Measurements from ENCODE around the gene TRPM4.

TRPM4 gene

DNA sequence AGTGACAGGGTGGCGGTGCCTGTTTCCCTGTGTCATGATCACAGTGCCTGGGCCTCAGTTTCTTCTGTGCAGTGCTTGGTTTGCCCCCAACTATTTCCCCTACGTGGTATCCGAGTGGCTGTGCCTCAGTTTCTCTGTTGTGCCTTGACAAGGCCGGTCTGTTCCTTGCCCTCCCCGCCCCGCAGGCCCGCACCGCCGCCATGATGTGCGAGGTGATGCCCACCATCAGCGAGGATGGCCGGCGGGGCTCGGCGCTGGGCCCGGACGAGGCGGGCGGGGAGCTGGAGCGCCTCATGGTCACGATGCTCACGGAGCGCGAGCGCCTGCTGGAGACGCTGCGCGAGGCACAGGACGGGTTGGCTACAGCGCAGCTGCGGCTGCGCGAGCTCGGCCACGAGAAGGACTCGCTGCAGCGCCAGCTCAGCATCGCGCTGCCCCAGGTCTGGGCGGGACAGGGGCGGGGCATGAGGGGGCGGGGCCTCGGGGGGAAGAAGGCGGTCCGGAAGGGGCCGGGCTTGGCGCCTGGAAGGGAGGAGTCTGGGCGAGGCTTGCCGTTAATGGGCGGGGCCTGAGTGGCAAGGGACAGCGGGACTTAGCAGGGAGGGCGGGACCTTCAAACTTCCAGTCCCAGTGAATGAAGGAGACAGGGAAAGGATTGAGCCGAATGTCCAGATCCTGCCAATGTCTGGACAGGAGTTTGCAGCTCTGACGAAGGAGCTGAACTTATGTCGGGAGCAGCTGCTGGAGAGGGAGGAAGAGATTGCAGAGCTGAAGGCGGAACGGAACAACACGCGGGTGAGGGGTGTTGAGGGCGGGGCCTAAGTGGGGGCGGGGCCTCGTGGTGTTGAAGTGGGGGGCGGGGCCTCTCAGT, 29.7 kb upstream of the TRPM4 start:
- Histone ChIP-seq H3K36me3 (ENCODE audit: control insufficient read depth in 2 of 2, insufficient read depth in 2 of 2, low read length in 2 of 2) (no peaks in the 10 kb centered on the region), H3K27ac (ENCODE audit: low read length) (no peak overlapping the region), H3K4me1 (ENCODE audit: control insufficient read depth, insufficient read depth, low read length) (peaks cover 14% of the 10 kb centered on the region), H3K9ac (ENCODE audit: low read length in 2 of 2) (no peak overlapping the region), H3K9me3 (ENCODE audit: control insufficient read depth in 2 of 2, low read length in 2 of 2) (no peaks in the 10 kb centered on the region), H3K4me3 (ENCODE audit: low read length in 2 of 2) (peak overlapping the region; percentile 64 to 71), H3K27me3 (ENCODE audit: control insufficient read depth in 1 of 2, insufficient read depth in 2 of 2, low read length in 2 of 2) (no peaks in the 10 kb centered on the region)

DNA sequence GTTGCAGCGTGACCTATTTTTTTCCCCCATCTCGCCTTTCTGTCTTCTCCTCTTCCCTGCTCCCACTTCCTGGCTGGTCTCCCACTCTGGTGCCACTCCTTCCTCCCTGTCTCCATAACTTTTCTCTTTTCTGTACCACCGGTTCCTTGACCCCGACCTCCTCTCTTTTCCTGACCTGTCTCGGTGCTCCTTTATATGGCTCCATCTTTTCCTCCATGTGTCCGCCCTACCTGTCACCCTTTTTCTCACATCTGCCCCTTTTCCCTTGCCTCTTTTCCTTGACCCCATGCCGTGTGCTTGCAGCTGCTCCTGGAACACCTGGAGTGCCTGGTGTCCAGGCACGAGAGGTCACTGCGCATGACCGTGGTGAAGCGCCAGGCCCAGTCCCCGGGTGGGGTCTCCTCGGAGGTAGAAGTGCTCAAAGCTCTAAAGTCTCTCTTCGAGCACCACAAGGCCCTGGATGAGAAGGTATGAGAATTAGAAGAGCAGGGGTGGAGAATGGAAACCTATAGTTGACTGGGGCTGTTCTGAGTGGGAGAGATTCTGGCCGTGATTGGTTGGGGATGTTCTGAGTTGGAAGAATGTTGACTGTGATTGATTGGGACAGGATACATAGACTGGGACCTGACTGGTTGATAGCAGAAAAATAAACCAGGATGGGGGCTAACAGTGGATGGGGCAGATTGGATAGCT, 28.9 kb upstream of the TRPM4 start:
- Histone ChIP-seq H3K4me3 (ENCODE audit: low read length in 2 of 2) (peak overlapping the region; percentile 64 to 71), H3K27ac (ENCODE audit: low read length) (no peak overlapping the region), H3K9me3 (ENCODE audit: control insufficient read depth in 2 of 2, low read length in 2 of 2) (no peaks in the 10 kb centered on the region), H3K4me1 (ENCODE audit: control insufficient read depth, insufficient read depth, low read length) (peaks cover 20% of the 10 kb centered on the region), H3K36me3 (ENCODE audit: control insufficient read depth in 2 of 2, insufficient read depth in 2 of 2, low read length in 2 of 2) (no peaks in the 10 kb centered on the region), H3K27me3 (ENCODE audit: control insufficient read depth in 1 of 2, insufficient read depth in 2 of 2, low read length in 2 of 2) (no peaks in the 10 kb centered on the region), H3K9ac (ENCODE audit: low read length in 2 of 2) (no peak overlapping the region)

DNA sequence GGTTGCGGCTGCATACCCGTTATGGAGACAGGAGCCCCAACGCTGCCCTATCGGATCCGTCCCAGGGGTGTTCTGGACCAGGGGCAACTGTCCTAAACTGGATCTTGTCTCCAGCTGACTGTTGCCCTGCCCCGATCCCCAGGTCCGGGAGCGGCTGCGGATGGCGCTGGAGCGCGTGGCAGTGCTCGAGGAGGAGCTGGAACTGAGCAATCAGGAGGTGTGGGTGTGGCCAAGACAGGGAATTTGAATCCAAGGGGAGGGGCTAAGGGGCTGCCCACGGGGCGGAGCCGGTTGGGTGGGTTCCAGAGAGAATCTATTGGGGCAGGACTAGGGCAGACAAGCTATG, 28.4 kb upstream of the TRPM4 start:
- Histone ChIP-seq H3K36me3 (ENCODE audit: control insufficient read depth in 2 of 2, insufficient read depth in 2 of 2, low read length in 2 of 2) (no peaks in the 10 kb centered on the region), H3K4me1 (ENCODE audit: control insufficient read depth, insufficient read depth, low read length) (peaks cover 25% of the 10 kb centered on the region), H3K4me3 (ENCODE audit: low read length in 2 of 2) (no peak overlapping the region), H3K27me3 (ENCODE audit: control insufficient read depth in 1 of 2, insufficient read depth in 2 of 2, low read length in 2 of 2) (no peaks in the 10 kb centered on the region), H3K9me3 (ENCODE audit: control insufficient read depth in 2 of 2, low read length in 2 of 2) (no peaks in the 10 kb centered on the region), H3K27ac (ENCODE audit: low read length) (no peak overlapping the region), H3K9ac (ENCODE audit: low read length in 2 of 2) (no peak overlapping the region)

GRCh38 chr19:49130325-49130724, 27.3 kb upstream of the TRPM4 start:
- Histone ChIP-seq H3K9me3 (ENCODE audit: control insufficient read depth in 2 of 2, low read length in 2 of 2) (no peaks in the 10 kb centered on the region), H3K36me3 (ENCODE audit: control insufficient read depth in 2 of 2, insufficient read depth in 2 of 2, low read length in 2 of 2) (no peaks in the 10 kb centered on the region), H3K27ac (ENCODE audit: low read length) (no peak overlapping the region), H3K4me3 (ENCODE audit: low read length in 2 of 2) (no peak overlapping the region), H3K27me3 (ENCODE audit: control insufficient read depth in 1 of 2, insufficient read depth in 2 of 2, low read length in 2 of 2) (no peaks in the 10 kb centered on the region), H3K4me1 (ENCODE audit: control insufficient read depth, insufficient read depth, low read length) (peaks cover 29% of the 10 kb centered on the region), H3K9ac (ENCODE audit: low read length in 2 of 2) (no peak overlapping the region)

- Histone ChIP-seq H3K36me3 (ENCODE audit: control insufficient read depth in 2 of 2, insufficient read depth in 2 of 2, low read length in 2 of 2) (no peaks in the 10 kb centered on the region), H3K9ac (ENCODE audit: low read length in 2 of 2) (no peak overlapping the region), H3K4me3 (ENCODE audit: low read length in 2 of 2) (peak overlapping the region; percentile 57 to 66), H3K9me3 (ENCODE audit: control insufficient read depth in 2 of 2, low read length in 2 of 2) (no peaks in the 10 kb centered on the region), H3K4me1 (ENCODE audit: control insufficient read depth, insufficient read depth, low read length) (peaks cover 28% of the 10 kb centered on the region), H3K27me3 (ENCODE audit: control insufficient read depth in 1 of 2, insufficient read depth in 2 of 2, low read length in 2 of 2) (no peaks in the 10 kb centered on the region), H3K27ac (ENCODE audit: low read length) (peak overlapping the region; percentile 11)
These were observed 24.5 kb upstream of the TRPM4 start for GRCh38 chr19:49132974-49133609.

GRCh38 chr19:49133621-49134454, 23.8 kb upstream of the TRPM4 start:
- Histone ChIP-seq H3K9me3 (ENCODE audit: control insufficient read depth in 2 of 2, low read length in 2 of 2) (no peaks in the 10 kb centered on the region), H3K36me3 (ENCODE audit: control insufficient read depth in 2 of 2, insufficient read depth in 2 of 2, low read length in 2 of 2) (no peaks in the 10 kb centered on the region), H3K9ac (ENCODE audit: low read length in 2 of 2) (peak overlapping the region; percentile 5 to 38), H3K4me1 (ENCODE audit: control insufficient read depth, insufficient read depth, low read length) (peaks cover 22% of the 10 kb centered on the region), H3K27ac (ENCODE audit: low read length) (peak overlapping the region; percentile 11), H3K4me3 (ENCODE audit: low read length in 2 of 2) (peak overlapping the region; percentile 57 to 66), H3K27me3 (ENCODE audit: control insufficient read depth in 1 of 2, insufficient read depth in 2 of 2, low read length in 2 of 2) (no peaks in the 10 kb centered on the region)

DNA sequence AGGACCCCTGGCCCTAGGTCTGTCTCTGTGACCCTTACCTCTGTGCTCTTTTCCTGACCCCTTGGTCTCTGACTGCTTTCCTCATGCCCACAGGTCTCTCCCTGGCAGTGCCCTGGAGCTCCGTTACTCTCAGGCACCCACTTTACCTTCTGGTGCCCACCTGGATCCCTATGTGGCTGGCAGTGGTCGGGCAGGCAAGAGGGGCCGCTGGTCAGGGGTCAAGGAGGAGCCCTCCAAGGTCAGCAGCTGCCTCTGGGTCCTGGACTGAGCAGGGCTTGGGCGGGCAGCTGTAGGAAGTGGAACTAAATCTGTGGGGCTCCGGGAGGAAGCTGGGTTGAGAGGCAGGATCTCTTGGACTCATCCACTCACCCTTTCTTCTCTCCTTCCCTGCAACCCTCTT, 21.9 kb upstream of the TRPM4 start:
- Histone ChIP-seq H3K9me3 (ENCODE audit: control insufficient read depth in 2 of 2, low read length in 2 of 2) (no peaks in the 10 kb centered on the region), H3K9ac (ENCODE audit: low read length in 2 of 2) (no peak overlapping the region), H3K4me1 (ENCODE audit: control insufficient read depth, insufficient read depth, low read length) (peaks cover 20% of the 10 kb centered on the region), H3K27ac (ENCODE audit: low read length) (no peak overlapping the region), H3K4me3 (ENCODE audit: low read length in 2 of 2) (no peak overlapping the region), H3K36me3 (ENCODE audit: control insufficient read depth in 2 of 2, insufficient read depth in 2 of 2, low read length in 2 of 2) (no peaks in the 10 kb centered on the region), H3K27me3 (ENCODE audit: control insufficient read depth in 1 of 2, insufficient read depth in 2 of 2, low read length in 2 of 2) (no peaks in the 10 kb centered on the region)

DNA sequence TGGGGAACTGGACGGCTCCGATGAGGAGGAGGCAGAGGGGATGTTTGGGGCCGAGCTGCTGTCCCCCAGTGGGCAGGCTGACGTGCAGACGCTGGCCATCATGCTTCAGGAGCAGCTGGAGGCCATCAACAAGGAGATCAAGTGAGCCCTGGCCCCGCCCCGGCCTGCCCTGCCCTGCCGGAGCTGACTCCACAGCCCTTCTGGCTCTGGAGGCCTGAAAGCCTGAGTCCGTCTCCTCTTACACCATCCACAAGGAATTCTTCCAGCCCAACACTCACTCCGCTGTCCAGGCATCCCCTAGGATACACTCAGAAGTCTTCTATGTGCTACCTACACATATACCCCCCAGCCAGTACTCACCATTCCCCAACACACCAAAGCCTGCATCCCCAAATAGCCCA, 20.8 kb upstream of the TRPM4 start:
- no peaks in the 10 kb centered on the region for H3K9me3 ChIP-seq (ENCODE audit: control insufficient read depth in 2 of 2, low read length in 2 of 2)
- no peaks in the 10 kb centered on the region for H3K36me3 ChIP-seq (ENCODE audit: control insufficient read depth in 2 of 2, insufficient read depth in 2 of 2, low read length in 2 of 2)
- H3K27ac ChIP-seq (ENCODE audit: low read length): no peak overlapping the region
- no peak overlapping the region for H3K9ac ChIP-seq (ENCODE audit: low read length in 2 of 2)
- no peaks in the 10 kb centered on the region for H3K27me3 ChIP-seq (ENCODE audit: control insufficient read depth in 1 of 2, insufficient read depth in 2 of 2, low read length in 2 of 2)
- H3K4me1 ChIP-seq (ENCODE audit: control insufficient read depth, insufficient read depth, low read length): peaks cover 20% of the 10 kb centered on the region
- H3K4me3 ChIP-seq (ENCODE audit: low read length in 2 of 2): no peak overlapping the region

- Histone ChIP-seq H3K27me3 (ENCODE audit: control insufficient read depth in 1 of 2, insufficient read depth in 2 of 2, low read length in 2 of 2) (no peaks in the 10 kb centered on the region), H3K27ac (ENCODE audit: low read length) (no peak overlapping the region), H3K4me3 (ENCODE audit: low read length in 2 of 2) (no peak overlapping the region), H3K9ac (ENCODE audit: low read length in 2 of 2) (no peak overlapping the region), H3K36me3 (ENCODE audit: control insufficient read depth in 2 of 2, insufficient read depth in 2 of 2, low read length in 2 of 2) (no peaks in the 10 kb centered on the region), H3K4me1 (ENCODE audit: control insufficient read depth, insufficient read depth, low read length) (peaks cover 16% of the 10 kb centered on the region), H3K9me3 (ENCODE audit: control insufficient read depth in 2 of 2, low read length in 2 of 2) (no peaks in the 10 kb centered on the region)
These were observed 16.6 kb upstream of the TRPM4 start for GRCh38 chr19:49140951-49141350.

DNA sequence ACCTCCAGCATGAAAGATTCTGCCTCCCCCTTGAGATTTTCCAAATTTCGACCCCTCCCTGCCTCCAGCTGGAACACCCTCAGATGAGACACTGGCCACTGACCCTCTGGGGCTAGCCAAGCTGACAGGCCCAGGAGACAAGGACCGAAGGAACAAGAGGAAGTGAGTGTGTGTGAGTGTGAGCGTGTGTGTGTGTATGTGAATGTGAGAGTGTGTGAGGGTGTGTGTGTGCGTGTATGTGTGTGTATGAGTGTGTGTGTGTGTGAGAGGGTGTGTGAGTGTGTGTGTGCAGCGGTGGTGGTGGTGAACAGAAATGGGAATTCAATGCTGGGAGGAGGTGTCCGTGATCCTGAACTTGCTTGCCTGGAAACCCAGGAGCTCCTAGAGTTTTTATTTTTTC, 16.2 kb upstream of the TRPM4 start:
- H3K27me3 ChIP-seq (ENCODE audit: control insufficient read depth in 1 of 2, insufficient read depth in 2 of 2, low read length in 2 of 2): no peaks in the 10 kb centered on the region

More for the DNA sequence above, 16.2 kb upstream of the TRPM4 start:
- H3K9me3 ChIP-seq (ENCODE audit: control insufficient read depth in 2 of 2, low read length in 2 of 2): no peaks in the 10 kb centered on the region
- H3K36me3 ChIP-seq (ENCODE audit: control insufficient read depth in 2 of 2, insufficient read depth in 2 of 2, low read length in 2 of 2): no peaks in the 10 kb centered on the region
- H3K4me1 ChIP-seq (ENCODE audit: control insufficient read depth, insufficient read depth, low read length): peaks cover 20% of the 10 kb centered on the region
- no peak overlapping the region for H3K4me3 ChIP-seq (ENCODE audit: low read length in 2 of 2)
- no peak overlapping the region for H3K27ac ChIP-seq (ENCODE audit: low read length)
- H3K9ac ChIP-seq (ENCODE audit: low read length in 2 of 2): no peak overlapping the region

All from stomach smooth muscle (tissue), 2 donors.